ENCODE data around the gene CORO7.

The CORO7 gene

GRCh38 chr16:4385789-4386450 lies 30.5 kb downstream of the CORO7 start:
- Histone ChIP-seq H4K20me1 (ENCODE audit: insufficient read depth, low read length) (peaks cover 36% of the 10 kb centered on the region), H3K27me3 (ENCODE audit: insufficient read depth, low read length, poor library complexity) (no peaks in the 10 kb centered on the region), H3K4me3 (ENCODE audit: low read depth in 1 of 2, low read length in 2 of 2) (no peak overlapping the region), H3K79me2 (ENCODE audit: insufficient read depth, low read length) (no peaks in the 10 kb centered on the region), H3K4me2 (ENCODE audit: insufficient read depth, low read length) (no peak overlapping the region), H3K9ac (ENCODE audit: low read depth, low read length) (no peak overlapping the region), H3K27ac (ENCODE audit: low read length) (no peak overlapping the region), H3K4me1 (ENCODE audit: insufficient read depth, low read length) (no peaks in the 10 kb centered on the region), H3K36me3 (ENCODE audit: insufficient read depth, low read length) (peaks cover 75% of the 10 kb centered on the region), H3K9me3 (ENCODE audit: insufficient read depth, low read length, severe bottlenecking) (no peaks in the 10 kb centered on the region), H2AFZ (ENCODE audit: low read depth, low read length) (no peak overlapping the region)
- ATAC-seq (ENCODE audit: insufficient read depth, low read depth): no peak
- DNase-seq: no peak
- TF ChIP-seq CTCF (IDR thresholded peaks at IDR 0.05; ENCODE audit: borderline replicate concordance, extremely low read depth, low read length, poor library complexity, severe bottlenecking) (no peak), EZH2 (IDR thresholded peaks at IDR 0.05; ENCODE audit: borderline replicate concordance, low read depth, low read length, severe bottlenecking) (no peak)

GRCh38 chr16:4385066-4385788 lies 31.2 kb downstream of the CORO7 start:
- Histone ChIP-seq H3K27me3 (ENCODE audit: insufficient read depth, low read length, poor library complexity) (no peaks in the 10 kb centered on the region), H3K79me2 (ENCODE audit: insufficient read depth, low read length) (no peaks in the 10 kb centered on the region), H3K4me2 (ENCODE audit: insufficient read depth, low read length) (no peak overlapping the region), H3K27ac (ENCODE audit: low read length) (no peak overlapping the region), H3K4me3 (ENCODE audit: low read depth in 1 of 2, low read length in 2 of 2) (no peak overlapping the region), H3K4me1 (ENCODE audit: insufficient read depth, low read length) (no peaks in the 10 kb centered on the region), H2AFZ (ENCODE audit: low read depth, low read length) (no peak overlapping the region), H4K20me1 (ENCODE audit: insufficient read depth, low read length) (peaks cover 35% of the 10 kb centered on the region), H3K9me3 (ENCODE audit: insufficient read depth, low read length, severe bottlenecking) (no peaks in the 10 kb centered on the region), H3K9ac (ENCODE audit: low read depth, low read length) (no peak overlapping the region), H3K36me3 (ENCODE audit: insufficient read depth, low read length) (peaks cover 72% of the 10 kb centered on the region)
- DNase-seq (no peak), ATAC-seq (ENCODE audit: insufficient read depth, low read depth) (no peak)
- TF ChIP-seq EZH2 (IDR thresholded peaks at IDR 0.05; ENCODE audit: borderline replicate concordance, low read depth, low read length, severe bottlenecking) (no peak), CTCF (IDR thresholded peaks at IDR 0.05; ENCODE audit: borderline replicate concordance, extremely low read depth, low read length, poor library complexity, severe bottlenecking) (no peak)

GRCh38 chr16:4384509-4384942 lies 31.9 kb downstream of the CORO7 start:
- no peaks in the 10 kb centered on the region for H3K27me3 ChIP-seq (ENCODE audit: insufficient read depth, low read length, poor library complexity)
- no peak overlapping the region for H3K4me3 ChIP-seq (ENCODE audit: low read depth in 1 of 2, low read length in 2 of 2)
- H3K9me3 ChIP-seq (ENCODE audit: insufficient read depth, low read length, severe bottlenecking): no peaks in the 10 kb centered on the region
- H3K79me2 ChIP-seq (ENCODE audit: insufficient read depth, low read length): no peaks in the 10 kb centered on the region
- no peak overlapping the region for H3K9ac ChIP-seq (ENCODE audit: low read depth, low read length)
- peaks cover 29% of the 10 kb centered on the region for H4K20me1 ChIP-seq (ENCODE audit: insufficient read depth, low read length)
- no peak overlapping the region for H3K27ac ChIP-seq (ENCODE audit: low read length)
- ATAC-seq (ENCODE audit: insufficient read depth, low read depth) (no peak), DNase-seq (no peak)
- H3K4me1 ChIP-seq (ENCODE audit: insufficient read depth, low read length): no peaks in the 10 kb centered on the region
- no peak overlapping the region for H2AFZ ChIP-seq (ENCODE audit: low read depth, low read length)
- peaks cover 66% of the 10 kb centered on the region for H3K36me3 ChIP-seq (ENCODE audit: insufficient read depth, low read length)
- TF ChIP-seq CTCF (IDR thresholded peaks at IDR 0.05; ENCODE audit: borderline replicate concordance, extremely low read depth, low read length, poor library complexity, severe bottlenecking) (no peak), EZH2 (IDR thresholded peaks at IDR 0.05; ENCODE audit: borderline replicate concordance, low read depth, low read length, severe bottlenecking) (no peak)
- no peak overlapping the region for H3K4me2 ChIP-seq (ENCODE audit: insufficient read depth, low read length)
